Stimulated activated CD4-positive, alpha-beta T cell treated with anti-CD3 and anti-CD28 coated beads, Interleukin-15, amount 100 ng/mL, for 48 hours (primary cell): ENCODE measurements around the gene SSRP1.

Experiments
- DNase-seq, 2 donors: peaks; one replicate each; pipeline ENCODE4 v3.0.0-alpha.2; 2020; ENCODE audit warnings: low read depth in 2 of 2

The SSRP1 gene

GRCh38 chr11:57315491-57315890 lies 20.2 kb downstream of the SSRP1 start:
- DNase-seq, result no peak

GRCh38 chr11:57314221-57314973 lies 21.3 kb downstream of the SSRP1 start:
- DNase-seq, result no peak

GRCh38 chr11:57313788-57314135 lies 21.9 kb downstream of the SSRP1 start:
- no peak for DNase-seq

DNA sequence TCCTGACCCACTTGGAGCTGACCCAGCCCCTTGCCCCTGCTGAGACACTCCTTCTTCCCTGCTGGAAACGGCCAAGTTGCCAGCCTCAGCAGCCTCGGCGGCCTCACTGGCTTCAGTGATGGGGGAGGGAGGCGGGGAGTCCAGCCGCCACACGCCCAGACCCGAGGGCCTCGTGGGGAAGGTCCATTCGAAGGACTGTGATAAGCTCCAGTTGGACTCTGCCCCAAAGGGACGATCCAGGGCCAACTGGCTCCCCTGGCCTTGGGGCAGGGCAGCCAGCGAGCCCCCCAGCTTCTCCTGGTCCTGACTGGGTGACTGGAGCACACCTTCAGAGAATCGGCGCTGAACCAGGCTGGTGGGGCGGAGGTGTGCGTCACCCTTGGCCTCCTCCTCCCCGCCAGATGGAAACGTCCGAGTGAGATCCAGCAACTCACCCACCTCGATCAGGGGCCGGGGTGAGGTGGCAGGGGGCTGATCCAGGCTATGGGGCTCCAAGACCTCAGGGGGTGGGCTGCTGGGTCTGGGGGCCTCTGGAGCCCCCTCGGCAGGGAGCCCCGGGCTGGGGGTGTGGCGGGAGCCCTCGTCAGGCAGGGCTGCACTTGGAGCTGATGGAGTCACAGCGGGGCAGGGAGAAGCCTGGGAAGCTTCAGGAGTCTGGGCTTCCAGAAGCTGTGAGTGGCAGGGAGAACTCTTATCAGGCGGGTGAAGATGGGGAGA lies 22.5 kb downstream of the SSRP1 start:
- DNase-seq, result no peak

DNA sequence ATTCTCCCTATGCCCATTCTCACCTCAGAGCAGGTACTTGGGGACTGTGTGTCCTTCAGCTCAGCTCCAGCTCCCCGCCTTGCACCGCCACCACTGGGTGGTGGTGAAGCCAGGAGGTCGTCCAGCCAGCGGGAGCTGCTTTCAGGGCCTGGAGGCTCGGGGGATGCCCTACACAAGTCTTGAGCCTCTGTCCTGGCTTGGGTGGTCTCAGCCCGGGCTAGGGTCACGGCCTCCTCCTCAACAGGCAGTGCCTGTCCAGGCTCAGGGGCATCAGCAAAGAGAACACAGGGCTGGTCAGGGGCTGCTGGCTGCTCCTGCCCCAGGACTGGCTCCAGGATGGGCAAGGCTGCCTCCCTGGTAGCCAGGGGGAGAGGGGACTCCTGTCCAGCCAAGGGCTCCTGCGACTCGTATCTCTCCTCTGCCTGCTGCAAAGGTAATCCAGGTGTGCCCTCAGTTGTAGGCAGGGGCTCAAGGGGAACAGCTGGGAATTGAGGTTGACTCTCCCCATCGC lies 23.1 kb downstream of the SSRP1 start:
- DNase-seq, result no peak

- peak; percentile 56 to 69 for DNase-seq
Observed at GRCh38 chr11:57311109-57311936, 24.4 kb downstream of the SSRP1 start.

- no peak for DNase-seq
Observed at GRCh38 chr11:57310630-57311086, 25.0 kb downstream of the SSRP1 start.

DNA sequence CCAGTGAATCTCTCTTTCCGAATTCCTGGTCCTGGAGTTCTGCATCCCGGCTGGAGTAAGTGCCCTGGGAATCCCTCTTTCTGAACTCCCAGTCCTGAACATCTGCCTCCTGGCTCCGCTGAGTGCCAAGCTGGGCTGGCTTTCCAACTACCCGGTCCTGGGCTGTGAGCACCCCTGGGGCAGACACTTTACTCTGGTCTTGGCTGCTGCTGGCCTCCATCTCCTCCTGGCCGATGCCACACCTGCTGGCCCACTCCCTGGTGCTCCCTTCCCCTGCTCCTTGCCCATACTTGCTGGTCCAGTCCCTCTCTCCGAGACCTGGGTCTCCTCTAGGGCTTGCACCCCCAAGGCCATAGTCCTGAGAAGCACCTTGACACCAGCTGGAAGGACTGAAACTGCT lies 25.6 kb downstream of the SSRP1 start:
- no peak for DNase-seq

DNA sequence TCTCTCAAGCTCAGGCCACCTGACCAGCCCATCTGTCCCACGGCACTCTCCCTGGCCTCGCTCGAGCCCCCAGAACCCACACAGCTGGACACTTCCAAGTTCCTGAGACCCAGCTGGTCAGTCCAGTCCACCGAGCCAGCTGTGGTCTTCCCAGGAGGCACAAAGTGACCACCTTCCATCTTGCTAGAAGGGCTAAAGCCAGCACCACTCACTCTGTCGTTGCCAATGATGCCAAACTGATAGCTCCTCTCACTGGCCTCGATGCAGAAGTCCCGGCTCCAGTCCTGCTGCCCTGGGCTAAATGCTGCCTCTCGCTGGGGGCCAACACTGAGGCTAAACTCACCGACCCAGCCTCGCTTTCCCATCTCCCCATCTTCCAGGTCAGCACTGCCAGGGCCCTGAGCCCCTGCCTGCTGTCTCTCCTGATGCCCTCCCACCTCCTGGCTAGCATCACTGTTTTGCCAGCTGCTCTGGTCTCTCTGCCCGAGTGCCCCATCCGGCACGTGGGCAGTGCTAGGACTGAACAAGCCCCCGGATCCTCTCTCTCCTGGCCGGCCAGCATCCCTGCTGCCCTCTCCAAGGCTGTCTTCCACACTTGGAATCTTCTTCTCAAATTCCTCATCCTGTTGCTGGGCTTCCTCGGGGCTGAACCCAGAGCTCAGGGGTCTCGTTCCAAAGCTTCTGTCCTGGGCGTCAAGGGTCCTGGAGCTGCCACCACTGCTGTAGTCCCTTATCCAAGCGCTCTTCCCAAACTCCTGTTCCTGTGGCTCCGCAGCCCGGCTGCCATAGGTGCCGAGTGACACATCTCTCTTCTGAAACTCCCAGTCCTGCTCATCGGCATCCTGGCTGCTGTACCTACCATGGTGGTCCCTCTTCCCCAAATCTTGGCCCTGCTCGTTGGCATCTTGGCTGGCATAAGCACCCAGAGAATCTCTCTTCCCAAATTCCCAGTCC lies 26.3 kb downstream of the SSRP1 start:
- DNase-seq, result no peak

DNA sequence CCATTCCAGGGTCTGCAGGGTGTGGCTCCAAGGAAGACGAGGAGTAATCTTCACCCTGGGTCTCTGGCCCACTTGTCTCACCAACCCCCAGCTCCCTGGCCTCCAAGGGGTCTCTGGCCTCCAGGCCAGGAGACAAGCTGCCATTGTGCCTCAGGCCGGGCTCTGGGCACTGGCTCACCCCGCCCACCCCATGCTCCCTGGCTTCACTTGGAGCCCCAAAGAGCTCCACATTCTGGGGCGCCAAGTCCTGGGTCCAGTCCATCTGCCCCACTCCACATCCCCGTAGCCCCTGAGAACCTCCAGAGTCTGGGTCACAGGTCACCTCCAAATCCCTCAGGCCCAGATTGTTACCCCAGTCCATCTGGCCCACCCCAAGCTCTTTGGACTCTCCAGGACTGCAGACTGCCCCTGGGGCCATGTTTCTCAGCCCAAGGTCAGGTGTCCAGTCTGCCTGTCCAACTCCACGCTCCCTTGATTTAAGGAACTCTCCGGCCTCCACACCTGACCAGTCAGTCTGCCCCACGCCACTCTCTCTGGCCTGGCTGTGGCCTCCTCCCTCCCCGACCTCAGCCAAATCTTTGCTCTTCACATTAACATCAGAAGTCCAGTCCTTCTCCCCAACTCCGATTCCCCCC lies 27.1 kb downstream of the SSRP1 start:
- no peak for DNase-seq

GRCh38 chr11:57307666-57308270 lies 27.9 kb downstream of the SSRP1 start:
- no peak for DNase-seq

DNA sequence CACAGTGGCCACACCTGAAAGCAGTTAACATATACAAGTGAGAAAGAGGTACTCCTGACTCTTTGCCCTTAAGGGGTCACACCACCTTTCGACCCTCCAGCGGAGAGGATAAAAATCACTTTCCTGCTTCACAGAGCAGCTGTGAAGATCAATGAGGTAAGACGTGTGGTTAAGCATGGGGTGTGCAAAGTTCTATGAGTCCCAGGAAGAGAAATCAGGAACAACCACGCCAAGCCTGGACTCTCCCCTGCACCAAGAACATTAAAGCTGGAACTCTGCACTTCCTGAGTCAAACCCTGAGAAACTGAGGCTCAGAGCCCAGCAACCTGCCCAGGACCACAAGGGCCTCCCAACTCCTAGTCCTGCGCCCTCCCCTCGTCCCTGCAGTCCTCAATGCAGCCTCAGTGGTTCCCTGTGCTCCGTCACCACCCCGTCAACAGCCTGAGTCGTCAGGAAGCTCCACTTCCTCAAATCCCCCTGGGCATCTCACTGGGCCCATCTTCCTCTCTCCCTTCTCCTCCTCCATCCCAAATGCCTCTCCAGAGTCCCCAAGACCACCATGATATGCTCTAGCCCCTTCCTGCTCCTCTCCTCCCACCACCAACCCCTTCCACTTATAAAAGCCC lies 28.6 kb downstream of the SSRP1 start:
- DNase-seq, result no peak

DNA sequence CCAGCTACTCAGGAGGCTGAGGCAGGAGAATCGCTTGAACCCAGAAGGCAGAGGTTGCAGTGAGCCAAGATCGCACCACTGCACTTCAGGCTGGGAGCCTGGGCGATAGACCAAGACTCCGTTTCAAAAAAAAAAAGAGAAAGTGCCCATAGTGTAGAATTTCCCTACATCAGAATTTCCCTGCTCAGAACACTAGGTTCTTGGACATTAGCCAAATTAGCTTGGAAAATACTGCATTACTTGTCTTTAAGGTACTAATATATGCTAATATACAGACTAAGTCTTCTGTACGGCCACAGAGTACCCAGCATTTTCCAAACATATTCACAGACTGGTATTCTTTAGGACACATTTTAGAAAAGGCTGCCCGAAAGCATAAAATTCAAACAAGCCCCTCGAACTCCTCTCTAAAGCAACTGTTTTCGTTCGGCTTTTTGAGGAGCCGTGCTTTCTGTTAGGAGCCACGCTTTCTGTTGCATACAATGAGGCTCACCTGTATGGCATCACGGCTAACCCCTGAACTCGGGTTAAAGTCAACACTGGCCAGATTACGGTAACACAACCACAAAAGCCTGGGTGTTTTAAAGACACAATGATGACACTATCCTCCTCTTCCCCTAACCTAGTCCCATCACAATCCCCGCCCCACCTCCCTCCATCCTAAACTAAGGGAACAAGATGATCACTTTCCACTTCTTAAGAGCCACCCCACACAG lies 29.4 kb downstream of the SSRP1 start:
- DNase-seq, result no peak

- DNase-seq, result no peak
Observed at GRCh38 chr11:57305523-57305922, 30.2 kb downstream of the SSRP1 start.

DNA sequence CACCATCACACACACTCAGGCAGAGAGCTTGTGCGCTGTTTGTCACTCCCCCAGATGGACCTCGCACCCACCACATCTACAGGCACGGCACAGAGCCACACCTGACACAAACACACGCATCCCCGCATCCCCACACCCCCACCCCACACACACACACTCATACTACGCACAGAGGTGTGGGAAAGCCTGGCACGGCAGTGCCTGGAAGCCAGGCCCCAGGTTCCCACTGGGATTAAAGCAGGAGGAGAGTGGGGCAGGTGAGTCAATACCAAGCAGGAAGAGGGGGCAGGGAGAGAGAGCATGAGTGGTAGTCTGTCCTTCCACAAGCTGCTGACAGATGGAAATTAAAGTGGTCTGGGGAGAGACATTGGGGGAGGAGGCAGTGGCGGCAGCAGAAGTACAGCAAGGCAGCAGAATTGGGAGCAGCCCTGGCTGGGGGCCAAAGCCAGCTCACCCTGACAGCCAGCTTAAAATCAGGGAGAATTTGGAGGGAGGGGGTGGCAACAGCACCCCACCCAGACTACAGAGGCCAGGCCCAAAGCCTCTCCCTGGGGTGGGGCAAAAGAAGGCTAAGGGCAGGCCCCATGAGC lies 31.6 kb downstream of the SSRP1 start:
- no peak for DNase-seq

GRCh38 chr11:57303280-57303989 lies 32.3 kb downstream of the SSRP1 start:
- no peak for DNase-seq

- no peak for DNase-seq
Observed at GRCh38 chr11:57302489-57302888, 33.2 kb downstream of the SSRP1 start.
